K562 (cell line): Measurements from ENCODE around the gene KIF5A. TPM values are rescaled to one million over a fixed set of nuclear protein-coding genes. Genes with fewer than 3 reads are reported as not detected.
A peak's percentile ranks its signal among the peaks of the same experiment; 100 is the strongest.

Experiments used
- C11orf30 ChIP-seq: fragments of 450-650 bp; IDR thresholded peaks from 2 replicates; pipeline ENCODE4 v1.6.1; 2016; ENCODE audit warnings: low read depth, mild to moderate bottlenecking
- CBX8 ChIP-seq: fragments of 200-600 bp; sonication (generic); IDR thresholded peaks from 2 replicates; pipeline ENCODE4 v1.6.1; 2012; ENCODE audit warnings: borderline replicate concordance, mixed run types, low read depth, mild to moderate bottlenecking, moderate library complexity, mixed read lengths, low read length, control low read depth, inconsistent platforms; ENCODE audit not compliant: poor library complexity, severe bottlenecking; ENCODE audit errors: extremely low read depth
- ETV1 ChIP-seq: fragments of 450-650 bp; conservative IDR thresholded peaks from 2 replicates; pipeline ENCODE4 v1.6.1; 2016; ENCODE audit warnings: missing genetic modification characterization, control low read depth, low read depth, missing compliant biosample characterization
- HDAC8 ChIP-seq: fragments of 450-650 bp; IDR thresholded peaks from 2 replicates; pipeline ENCODE4 v1.6.1; 2016; ENCODE audit warnings: mild to moderate bottlenecking, missing genetic modification characterization, moderate library complexity, missing compliant biosample characterization
- HNRNPH1 ChIP-seq: fragments of 200-400 bp; formaldehyde crosslinking; optimal IDR thresholded peaks from 2 replicates; pipeline ENCODE3; 2017; ENCODE audit warnings: low read depth, mild to moderate bottlenecking, low read length, moderate library complexity
- ID3 ChIP-seq, 2 experiments: fragments of 250-450 bp in 1 of 2; fragments of 450-650 bp in 1 of 2; sonication (Bioruptor Pico) in 1 of 2; IDR thresholded peaks; 2 replicates each; pipeline versions ENCODE4 v1.6.1 to v1.8.0; 2016 to 2021; ENCODE audit warnings: mild to moderate bottlenecking in 2 of 2, moderate library complexity in 2 of 2, missing compliant biosample characterization in 1 of 2, missing genetic modification characterization in 1 of 2
- KAT2B ChIP-seq: IDR thresholded peaks from one replicate; pipeline ENCODE4 v1.6.1; 2012; ENCODE audit warnings: low read depth, mild to moderate bottlenecking, control low read depth, inconsistent platforms, low read length, moderate library complexity
- L3MBTL2 ChIP-seq: fragments of 450-650 bp; IDR thresholded peaks from 2 replicates; pipeline ENCODE4 v1.6.1; 2016; ENCODE audit warnings: mild to moderate bottlenecking, moderate library complexity
- MAFF ChIP-seq: IDR thresholded peaks from 2 replicates; pipeline ENCODE4 v1.6.1; 2012; ENCODE audit warnings: low read length, improper control_type of control experiment
- NELFE ChIP-seq: IDR thresholded peaks from 2 replicates; pipeline ENCODE4 v1.6.1; 2011; ENCODE audit warnings: mild to moderate bottlenecking; ENCODE audit not compliant: insufficient read depth, insufficient read length
- NFRKB ChIP-seq: fragments of 450-650 bp; IDR thresholded peaks from 2 replicates; pipeline ENCODE4 v1.6.1; 2016; ENCODE audit warnings: low read depth
- NR2C2 ChIP-seq, 2 experiments: fragments of 200-800 bp in 1 of 2; sonication (Bioruptor generic) in 1 of 2; sonication (generic) in 1 of 2; formaldehyde crosslinking in 1 of 2; IDR thresholded peaks; 2 replicates each; pipeline versions ENCODE4 v1.6.1 to v1.8.0; 2016 to 2022; ENCODE audit warnings: mild to moderate bottlenecking in 1 of 2, missing compliant biosample characterization in 1 of 2, missing genetic modification characterization in 1 of 2, missing genetic modification reagents in 1 of 2
- OTX1 ChIP-seq: fragments of 450-650 bp; formaldehyde crosslinking; IDR thresholded peaks from 2 replicates; pipeline ENCODE4 v1.4.0; 2022; ENCODE audit warnings: mild to moderate bottlenecking
- STAT5A ChIP-seq: IDR thresholded peaks from 2 replicates; pipeline ENCODE4 v1.6.1; 2012; ENCODE audit warnings: low read length, inconsistent platforms, borderline replicate concordance
- ZBTB43 ChIP-seq: sonication (generic); formaldehyde crosslinking; IDR thresholded peaks from 2 replicates; pipeline ENCODE4 v1.8.0; 2023; ENCODE audit warnings: mild to moderate bottlenecking, missing genetic modification reagents
- ZC3H11A ChIP-seq: IDR thresholded peaks from 2 replicates; pipeline ENCODE4 v1.6.1; 2012; ENCODE audit warnings: low read depth, low read length, improper control_type of control experiment
- ZNF24 ChIP-seq: fragments of 450-650 bp; IDR thresholded peaks from 2 replicates; pipeline ENCODE4 v1.6.1; 2016
- ZNF3 ChIP-seq: fragments of 250-450 bp; sonication (Bioruptor Pico); IDR thresholded peaks from 2 replicates; pipeline ENCODE4 v1.5.0; 2021; ENCODE audit warnings: mild to moderate bottlenecking, moderate library complexity
- polyA plus RNA-seq, 8 experiments: library from polyadenylated mRNA; depleted of rRNA in 4 of 8; stranded (reverse) in 5 of 8; unstranded in 3 of 8; fragments of >200 nt; fragmentation: Nextera tagmentation in 2 of 8; fragmentation: Illumina TruSeq in 1 of 8; extraction: Ambion mirVana in 2 of 8; extraction: Trizol in 1 of 8; gene quantifications; 2 replicates each; pipeline versions ENCODE4 v1.2.1 to v1.2.3, GENCODE V29; 2011 to 2014; ENCODE audit warnings: inconsistent platforms in 1 of 8, missing spikeins in 1 of 8
- total RNA-seq, 7 experiments: library from RNA; depleted of rRNA in 6 of 7; stranded (reverse); fragments of >200 nt in 6 of 7; fragmentation: Illumina TruSeq in 2 of 7; extraction: Trizol in 2 of 7; gene quantifications; 2 replicates each; pipeline versions ENCODE4 v1.2.1 to v1.2.3, GENCODE V29; 2011 to 2021; ENCODE audit warnings: low replicate concordance in 1 of 7
- TF ChIP-seq, protein P1 (sequence below): fragments of 450-650 bp; formaldehyde crosslinking; IDR thresholded peaks from 2 replicates; pipeline ENCODE4 v1.4.0; 2022; ENCODE audit warnings: missing genetic modification characterization
- TF ChIP-seq, protein P2 (sequence below): fragments of 150-350 bp; conservative IDR thresholded peaks from 2 replicates; pipeline ENCODE4 v1.6.1; 2014; ENCODE audit warnings: low read length

The KIF5A gene
- total and polyA plus RNA-seq, 9 of the 15 experiments (the other 6 are each of a cell fraction or from before 2014, with no cell fraction given): 3.4 to 17.7 (median 8.0) TPM

DNA sequence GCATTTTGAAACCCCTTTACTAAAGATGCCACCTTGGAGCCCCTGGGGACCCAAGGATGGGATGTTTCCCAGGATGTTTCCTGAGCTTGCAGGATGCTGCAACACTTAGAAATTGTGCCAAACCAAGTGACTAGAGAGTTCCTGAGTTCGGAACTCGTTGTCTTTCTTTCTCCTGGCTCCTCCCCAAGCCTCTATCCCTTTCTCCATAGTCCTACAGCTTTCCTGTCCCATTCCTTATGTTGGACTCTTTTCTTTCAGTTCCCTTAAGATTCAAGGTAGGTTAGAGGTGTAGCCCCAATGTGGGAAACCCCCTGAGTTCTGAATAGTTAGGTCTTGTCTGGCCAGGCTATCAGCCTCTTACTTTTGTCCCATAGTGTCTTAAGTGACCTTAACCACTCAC, 1.4 kb upstream of the KIF5A start (continued):
- TF ChIP-seq NR2C2 (CRISPR knock-in tag; IDR thresholded peaks at IDR 0.05) (no peak), NR2C2 (tag; IDR thresholded peaks at IDR 0.05) (0 out of 2 replicates have a peak, but pooled peaks have one; percentile 30), MAFF (no peak), L3MBTL2 (peak; percentile 15; the same call in 1 of the 2 replicates), STAT5A (no peak), HDAC8 (tag) (no peak), NELFE (no peak), ZNF24 (no peak), OTX1 (CRISPR knock-in tag) (no peak), NFRKB (no peak), ETV1 (tag) (no peak), ZC3H11A (no peak), ZBTB43 (CRISPR knock-in tag) (no peak), ID3 (CRISPR knock-in tag; IDR thresholded peaks at IDR 0.05) (no peak), ID3 (tag; IDR thresholded peaks at IDR 0.05) (no peak), HNRNPH1 (no peak), KAT2B (no peak), C11orf30 (peak; percentile 9; the same call in 1 of the 2 replicates), CBX8 (no peak), ZNF3 (CRISPR knock-in tag) (no peak)
- TF ChIP-seq, protein P1, sequence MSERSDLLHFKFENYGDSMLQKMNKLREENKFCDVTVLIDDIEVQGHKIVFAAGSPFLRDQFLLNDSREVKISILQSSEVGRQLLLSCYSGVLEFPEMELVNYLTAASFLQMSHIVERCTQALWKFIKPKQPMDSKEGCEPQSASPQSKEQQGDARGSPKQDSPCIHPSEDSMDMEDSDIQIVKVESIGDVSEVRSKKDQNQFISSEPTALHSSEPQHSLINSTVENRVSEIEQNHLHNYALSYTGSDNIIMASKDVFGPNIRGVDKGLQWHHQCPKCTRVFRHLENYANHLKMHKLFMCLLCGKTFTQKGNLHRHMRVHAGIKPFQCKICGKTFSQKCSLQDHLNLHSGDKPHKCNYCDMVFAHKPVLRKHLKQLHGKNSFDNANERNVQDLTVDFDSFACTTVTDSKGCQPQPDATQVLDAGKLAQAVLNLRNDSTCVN (CRISPR knock-in tag): no peak
- TF ChIP-seq, protein P2, sequence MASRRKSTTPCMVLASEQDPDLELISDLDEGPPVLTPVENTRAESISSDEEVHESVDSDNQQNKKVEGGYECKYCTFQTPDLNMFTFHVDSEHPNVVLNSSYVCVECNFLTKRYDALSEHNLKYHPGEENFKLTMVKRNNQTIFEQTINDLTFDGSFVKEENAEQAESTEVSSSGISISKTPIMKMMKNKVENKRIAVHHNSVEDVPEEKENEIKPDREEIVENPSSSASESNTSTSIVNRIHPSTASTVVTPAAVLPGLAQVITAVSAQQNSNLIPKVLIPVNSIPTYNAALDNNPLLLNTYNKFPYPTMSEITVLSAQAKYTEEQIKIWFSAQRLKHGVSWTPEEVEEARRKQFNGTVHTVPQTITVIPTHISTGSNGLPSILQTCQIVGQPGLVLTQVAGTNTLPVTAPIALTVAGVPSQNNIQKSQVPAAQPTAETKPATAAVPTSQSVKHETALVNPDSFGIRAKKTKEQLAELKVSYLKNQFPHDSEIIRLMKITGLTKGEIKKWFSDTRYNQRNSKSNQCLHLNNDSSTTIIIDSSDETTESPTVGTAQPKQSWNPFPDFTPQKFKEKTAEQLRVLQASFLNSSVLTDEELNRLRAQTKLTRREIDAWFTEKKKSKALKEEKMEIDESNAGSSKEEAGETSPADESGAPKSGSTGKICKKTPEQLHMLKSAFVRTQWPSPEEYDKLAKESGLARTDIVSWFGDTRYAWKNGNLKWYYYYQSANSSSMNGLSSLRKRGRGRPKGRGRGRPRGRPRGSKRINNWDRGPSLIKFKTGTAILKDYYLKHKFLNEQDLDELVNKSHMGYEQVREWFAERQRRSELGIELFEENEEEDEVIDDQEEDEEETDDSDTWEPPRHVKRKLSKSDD: no peak
